Effector CD8-positive, alpha-beta T cell (primary cell): ENCODE measurements around the gene ZBTB8B.
"Not testable (repeated sequence)": the region's sequence is repeated elsewhere in the genome, so short reads cannot be mapped to it uniquely, and the experiment has no call there.

Experiments used
- DNase-seq: peaks from one replicate; lab custom pipeline; 2025; lab: John Stamatoyannopoulos, UW
- total RNA-seq, 4 experiments: gene quantifications; one replicate each; lab custom pipeline; 2026; lab: John Stamatoyannopoulos, UW

Gene ZBTB8B
- total RNA-seq, result 0 to 0.19 (median 0.09) reads per million in 4 experiments

DNA sequence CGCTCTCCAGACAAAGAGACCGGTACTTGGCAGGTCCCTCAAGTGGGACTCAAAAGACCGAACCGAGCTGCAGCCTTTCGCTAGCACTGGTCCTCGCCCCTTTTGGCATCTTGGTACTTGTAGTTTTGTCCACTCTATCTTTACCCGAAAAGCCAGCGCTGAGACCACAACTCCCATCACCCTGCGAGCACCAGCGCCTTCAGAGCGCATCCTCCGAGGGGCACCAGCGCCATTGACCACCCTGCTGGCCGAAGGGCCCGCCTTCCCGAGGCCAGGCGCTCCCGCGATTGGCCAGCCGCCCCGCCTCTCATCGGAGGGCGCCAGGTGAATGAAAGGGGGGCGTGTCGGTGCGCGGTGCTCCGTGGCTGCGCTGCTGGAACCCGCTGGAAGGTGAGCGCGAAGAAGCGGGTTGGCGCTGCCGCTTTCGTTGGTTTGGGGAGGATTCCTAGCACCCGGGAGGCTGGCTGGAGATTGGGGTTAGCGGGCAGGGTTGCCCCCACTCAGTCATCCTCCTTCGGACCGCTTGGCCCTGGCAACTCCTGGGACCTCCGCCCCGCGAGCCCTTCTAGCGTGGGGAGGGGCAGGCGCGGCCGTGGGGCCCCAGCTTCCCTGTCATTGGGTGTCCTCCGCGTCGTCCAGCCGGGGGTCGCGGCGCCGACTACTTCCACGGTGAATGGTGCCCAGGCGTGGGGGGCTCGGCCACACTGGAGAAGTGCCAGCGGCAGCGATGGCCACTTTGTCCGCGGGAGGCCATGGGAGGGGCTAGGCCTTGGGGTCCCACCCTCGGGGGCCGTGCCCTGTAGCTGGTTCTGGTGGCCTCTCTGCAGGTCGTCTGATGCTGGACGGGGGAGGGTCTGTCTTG is at the start of gene ZBTB8B:
Gene ZBTB8B, plus strand, starts transcription at position 357 of the 862 bp plus-strand sequence. CDS start 5,553 bp downstream, outside the sequence.
- no peak for DNase-seq

DNA sequence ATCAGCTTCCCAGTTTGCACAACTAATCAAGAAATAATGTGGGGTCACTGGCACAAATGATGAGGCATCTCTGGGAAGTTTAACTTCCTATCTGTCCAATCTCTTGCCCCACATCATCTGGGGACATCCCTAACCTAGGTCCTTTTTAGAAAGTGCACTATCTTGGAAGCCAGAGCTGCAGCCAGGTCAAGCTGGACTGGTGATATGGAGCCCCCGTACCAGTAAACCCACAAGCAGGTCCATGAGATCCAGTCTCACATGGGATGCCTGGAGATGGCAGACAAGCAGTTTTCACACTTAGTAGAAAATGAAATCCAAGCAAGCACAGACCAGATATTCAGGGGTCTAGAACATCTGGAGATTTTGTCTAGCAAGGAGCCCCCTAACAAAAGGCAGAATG is 43.1 kb upstream of the ZBTB8B start:
- DNase-seq, result no peak

DNA sequence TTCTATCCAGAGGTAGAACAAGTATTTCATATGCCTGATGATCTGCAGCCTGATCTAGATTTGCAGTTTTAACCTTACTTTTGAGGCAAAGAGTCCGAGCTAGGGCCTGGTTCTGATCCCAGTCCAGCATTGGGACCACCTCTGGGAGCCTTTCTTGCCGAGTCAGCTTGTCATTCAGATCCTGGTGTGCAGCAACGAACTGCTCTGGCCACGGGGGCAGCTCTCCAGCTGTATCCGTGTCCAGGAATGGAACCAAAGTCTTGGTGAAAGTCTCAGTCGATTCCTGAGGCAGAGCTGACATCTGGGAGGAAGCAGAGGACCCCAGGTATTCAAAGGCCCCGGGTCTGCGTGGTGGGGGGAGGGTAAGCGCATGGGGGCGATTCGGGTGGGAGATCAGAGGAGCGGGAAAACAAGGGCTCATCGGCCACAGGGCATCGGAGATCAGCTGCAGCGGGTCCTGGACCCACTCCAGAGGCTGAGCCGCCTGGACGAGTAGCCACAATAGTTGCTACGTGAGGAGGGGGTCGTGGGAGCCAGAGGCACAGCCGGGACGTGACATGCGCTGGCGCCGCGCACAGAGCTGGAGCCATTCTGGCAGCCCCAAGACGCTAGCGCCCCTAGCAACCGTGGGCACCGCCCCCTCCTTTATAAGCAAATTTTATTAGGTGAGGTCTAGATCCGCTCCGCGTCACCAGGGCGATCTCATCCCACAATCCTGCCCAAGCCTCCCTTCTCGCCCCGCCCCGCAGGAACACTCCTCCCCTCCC is 38.2 kb upstream of the ZBTB8B start:
- DNase-seq, result no peak

DNA sequence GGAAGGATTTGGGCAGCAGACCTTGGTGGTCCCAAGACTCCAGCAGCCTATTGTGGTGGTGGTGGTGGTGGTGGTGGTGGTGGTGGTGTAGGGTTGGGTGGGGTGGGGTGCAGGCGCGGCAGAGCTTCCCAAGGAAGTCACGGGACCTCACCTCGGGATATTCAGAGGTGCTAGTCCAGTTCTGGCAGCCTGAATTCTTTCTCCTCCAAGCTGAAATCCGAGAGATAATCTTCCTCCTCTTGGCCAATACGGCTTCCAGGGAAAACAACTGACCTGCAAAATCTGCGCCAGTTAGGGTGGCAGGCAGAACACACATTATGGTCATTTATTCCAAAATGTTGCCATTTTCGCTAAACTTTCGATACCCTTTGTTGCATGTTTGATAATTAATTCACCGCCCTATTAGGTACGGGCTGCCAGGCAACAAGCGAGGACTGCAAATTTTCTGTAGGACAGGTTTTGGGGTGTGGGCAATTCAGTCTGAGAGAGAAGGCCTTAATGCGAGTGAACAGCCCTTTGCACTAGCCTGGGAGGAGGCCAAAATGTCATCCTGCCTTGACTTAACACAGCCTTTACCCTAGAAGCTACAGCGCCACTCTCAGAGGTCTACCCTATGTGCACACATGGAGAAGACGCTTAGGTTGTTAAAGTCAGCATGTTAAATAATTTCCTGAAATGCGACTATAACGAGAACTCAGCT is 37.5 kb upstream of the ZBTB8B start:
- no peak for DNase-seq

DNA sequence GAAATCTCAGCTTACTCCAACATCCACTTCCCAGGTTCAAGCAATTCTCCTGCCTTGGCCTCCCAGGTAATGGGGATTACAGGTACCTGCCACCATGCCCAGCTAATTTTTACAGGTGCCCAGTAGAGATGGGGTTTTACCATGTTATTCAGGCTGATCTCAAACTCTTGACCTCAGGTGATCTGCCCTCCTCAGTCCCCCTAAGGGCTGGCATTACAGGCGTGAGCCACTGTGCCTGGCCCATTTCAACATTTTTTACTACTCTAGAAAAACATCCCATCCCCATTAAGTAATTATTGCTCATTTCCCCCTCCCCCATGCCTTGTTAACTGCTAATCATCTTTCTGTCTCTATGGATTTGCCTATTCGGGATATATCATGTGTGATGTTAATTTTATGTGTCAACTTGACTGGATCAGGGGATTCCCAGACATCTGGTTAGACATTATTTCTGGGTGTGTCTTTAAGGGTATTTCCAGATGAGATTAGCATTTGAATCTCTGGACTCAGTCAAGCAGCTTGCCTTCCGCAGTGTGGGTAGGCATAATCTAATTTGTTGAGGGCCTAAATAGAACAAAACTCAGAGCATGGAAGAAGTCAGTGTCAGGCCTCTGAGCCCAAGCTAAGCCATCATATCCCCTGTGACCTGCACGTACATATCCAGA is 33.0 kb upstream of the ZBTB8B start:
- no peak for DNase-seq

DNA sequence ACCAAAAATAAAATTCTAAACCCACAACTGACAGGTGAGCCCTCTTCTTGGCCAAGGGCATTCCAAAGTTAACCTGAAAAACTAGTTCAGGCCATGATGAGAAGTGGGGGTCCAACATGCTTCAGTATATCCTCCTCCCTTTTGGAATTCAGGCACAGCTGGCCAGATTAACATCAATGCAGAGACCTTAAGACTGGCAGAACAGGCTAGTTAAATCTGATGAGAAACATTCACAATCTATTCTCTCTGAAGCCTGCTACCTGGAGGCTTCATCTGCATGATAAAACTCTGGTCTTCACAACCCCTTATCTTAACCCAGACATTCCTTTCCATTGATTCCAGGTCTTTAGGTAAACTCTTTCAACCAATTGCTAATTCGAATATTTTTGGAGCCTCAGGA is 26.7 kb upstream of the ZBTB8B start:
- DNase-seq, result no peak

DNA sequence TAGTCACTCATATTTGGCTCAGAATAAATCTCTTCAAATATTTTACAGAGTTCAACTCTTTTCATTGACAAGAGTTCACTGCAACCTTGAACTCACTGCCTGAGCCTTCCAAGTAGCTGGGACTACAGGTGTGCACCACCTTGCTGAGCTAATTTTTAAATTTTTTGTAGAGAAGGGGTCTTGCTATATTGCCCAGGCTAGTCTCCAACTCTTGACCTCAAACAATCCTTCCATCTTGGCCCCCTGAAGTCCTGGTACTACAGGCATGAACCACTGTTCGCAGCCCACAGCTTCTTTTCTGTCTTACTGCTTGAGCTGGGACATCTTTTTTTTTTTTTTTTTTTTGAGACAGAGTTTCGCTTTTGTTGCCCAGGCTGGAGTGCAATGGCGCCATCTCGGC is 26.1 kb upstream of the ZBTB8B start:
- not testable (repeated sequence) for DNase-seq

DNA sequence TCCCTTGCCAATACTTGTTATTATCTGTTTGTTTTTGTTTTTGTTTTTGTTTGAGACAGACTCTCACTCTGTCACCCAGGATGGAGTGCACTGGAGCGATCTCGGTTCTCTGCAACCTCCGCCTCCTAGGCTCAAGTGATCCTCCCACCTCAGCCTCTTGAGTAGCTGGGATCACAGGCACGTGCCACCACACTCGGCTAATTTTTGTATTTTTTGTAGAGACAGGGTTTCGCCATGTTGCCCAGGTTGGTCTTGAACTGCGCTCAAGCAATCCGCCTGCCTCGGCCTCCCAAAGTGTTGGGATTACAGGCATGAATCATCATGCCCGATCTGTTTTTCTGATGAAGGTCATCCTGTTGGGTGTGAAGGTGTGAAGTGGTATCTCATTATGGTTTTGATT is 23.4 kb upstream of the ZBTB8B start:
- DNase-seq, result not testable (repeated sequence)

DNA sequence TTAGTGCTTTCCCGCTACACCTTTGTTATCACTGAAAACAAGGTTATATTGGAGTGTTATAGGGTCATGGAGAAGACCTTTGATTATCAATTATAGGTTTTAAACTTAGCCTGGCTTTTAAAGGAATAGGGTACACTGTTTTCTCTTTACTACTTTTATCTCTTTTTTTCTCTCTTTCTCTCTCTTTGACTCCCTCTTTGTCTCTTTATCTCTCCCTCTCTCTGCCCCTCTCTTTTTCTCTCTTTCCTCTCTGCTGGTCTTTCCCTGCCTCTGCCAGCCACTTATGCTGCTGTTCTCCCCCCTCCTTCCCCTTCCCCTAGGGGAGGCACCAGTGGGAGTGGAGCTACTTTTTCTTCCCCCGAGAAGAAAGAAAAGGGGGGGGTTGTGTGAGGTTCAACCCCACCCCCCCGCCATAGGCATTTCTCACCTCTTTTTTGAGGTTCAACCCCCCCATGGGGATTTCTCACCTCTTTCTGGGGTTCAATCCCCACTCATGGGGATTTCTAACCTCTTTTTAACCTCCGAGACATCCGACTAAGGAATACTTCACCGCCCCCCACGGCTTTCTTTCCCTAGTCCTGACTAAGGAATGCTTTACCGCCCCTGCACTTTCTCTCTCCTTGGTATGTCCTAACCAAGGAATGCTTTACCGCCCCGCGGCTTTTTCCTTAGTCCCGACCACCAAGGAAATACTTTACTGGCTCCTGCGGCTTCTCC is 17.2 kb upstream of the ZBTB8B start:
- no peak for DNase-seq

DNA sequence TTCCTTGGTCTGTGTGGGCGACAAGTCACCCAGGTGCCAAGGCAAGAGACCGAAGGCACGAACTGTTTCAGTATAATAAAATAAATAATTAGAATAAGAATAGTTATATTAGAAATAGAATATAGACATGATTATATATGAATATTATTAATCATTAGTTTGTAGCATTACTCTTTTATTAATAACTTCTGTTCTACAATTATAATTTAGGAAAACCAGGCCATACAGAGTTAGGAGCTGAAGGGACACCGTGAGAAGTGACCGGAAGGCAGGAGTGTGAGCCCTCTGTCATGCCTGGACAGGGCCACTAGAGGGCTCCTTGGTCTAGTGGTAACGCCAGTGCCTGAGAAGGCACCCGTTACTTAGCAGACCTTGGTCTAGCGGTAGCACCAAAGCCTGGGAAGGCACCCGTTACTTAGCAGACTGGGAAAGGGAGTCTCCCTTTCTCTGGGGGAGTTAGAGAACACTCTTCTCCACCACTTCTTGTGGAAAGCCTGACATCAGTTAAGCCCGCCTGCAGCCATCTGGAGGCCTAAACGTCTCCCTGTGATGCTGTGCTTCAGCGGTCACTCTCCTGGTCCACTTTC is 16.6 kb upstream of the ZBTB8B start:
- DNase-seq, result not testable (repeated sequence)

DNA sequence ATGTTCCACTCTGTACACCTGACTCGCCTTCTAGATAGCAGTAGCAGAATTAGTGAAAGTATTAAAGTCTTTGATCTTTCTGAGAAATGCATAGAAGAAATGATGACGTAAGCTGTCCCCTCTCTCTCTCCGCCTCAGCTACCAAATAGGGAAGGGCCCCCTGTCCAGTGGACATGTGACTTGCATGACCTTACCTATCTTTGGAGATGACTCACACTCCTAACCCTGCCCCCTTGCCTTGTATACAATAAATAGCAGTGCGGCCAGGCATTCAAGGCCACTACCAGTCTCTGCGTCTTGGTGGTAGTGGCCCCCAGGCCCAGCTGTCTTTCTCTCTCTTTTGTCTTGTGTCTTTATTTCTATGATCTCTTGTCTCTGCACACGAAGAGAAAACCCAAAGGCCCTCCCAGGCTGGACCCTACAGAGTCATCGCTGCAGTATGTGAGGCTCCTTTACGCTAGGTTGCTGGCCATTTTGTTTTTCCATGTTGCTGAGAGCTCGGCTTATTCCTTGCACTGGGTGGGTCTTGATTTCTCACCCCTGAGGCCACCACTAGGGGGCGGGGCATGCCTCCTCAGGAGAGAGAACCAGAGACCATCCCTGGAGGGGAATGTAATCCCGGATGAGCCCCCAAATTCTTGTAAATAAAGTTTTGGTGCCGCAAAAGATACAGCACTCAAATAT is 16.0 kb upstream of the ZBTB8B start:
- no peak for DNase-seq

DNA sequence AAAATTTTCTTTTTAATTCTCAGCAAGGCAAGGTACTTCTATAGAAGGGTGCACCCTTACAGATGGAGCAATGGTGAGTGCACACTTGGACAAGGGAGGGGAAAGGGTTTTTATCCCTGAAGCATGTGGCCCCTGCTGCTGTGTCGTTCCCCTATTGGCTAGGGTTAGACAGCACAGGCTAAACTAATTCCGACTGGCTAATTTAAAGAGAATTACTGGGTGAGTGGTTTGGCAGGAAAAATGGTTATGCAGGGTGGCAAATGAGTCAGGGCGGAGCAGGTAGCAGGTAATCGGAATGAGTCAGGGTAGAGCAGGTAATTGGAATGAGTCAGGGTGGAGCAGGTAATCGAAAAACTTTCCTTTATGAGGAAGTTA is 15.4 kb upstream of the ZBTB8B start:
- DNase-seq, result not testable (repeated sequence)

DNA sequence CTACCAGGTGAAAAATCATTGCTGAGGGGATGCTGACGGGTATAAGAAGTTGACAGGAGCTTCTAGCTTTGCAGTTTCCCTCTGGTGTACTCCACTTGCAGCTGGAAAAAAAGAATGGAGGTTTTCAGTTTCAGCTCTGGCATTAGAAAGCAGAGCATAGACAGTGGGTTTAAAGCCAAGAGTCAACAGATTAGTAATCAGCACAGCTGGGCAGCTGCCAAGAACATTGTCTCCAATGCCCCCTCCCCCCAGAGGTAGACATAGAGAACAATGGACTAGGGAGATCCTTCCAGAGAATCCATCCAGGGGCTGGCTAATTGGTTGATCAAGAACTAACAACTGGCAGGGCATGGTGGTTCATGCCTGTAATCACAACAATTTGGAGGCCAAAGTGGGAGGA is 10.1 kb upstream of the ZBTB8B start:
- no peak for DNase-seq

DNA sequence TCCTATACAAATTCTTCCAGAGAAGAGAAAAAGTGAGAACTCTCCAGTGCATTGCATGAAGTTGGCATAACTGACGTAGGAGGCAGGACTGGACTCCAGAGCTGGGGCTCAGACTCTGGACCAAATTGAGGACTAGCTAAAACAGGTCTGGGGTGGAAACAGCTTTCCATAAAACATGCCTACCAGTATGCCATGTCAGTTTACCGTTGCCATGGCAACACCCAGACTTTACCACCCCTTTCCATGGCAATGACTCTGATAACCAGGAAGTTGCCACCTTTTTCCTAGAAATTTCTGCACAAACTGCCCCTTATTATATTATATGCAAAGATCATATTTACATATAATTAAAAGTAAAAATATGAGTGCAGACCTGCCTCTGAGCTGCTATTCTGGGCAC is 8.9 kb upstream of the ZBTB8B start:
- no peak for DNase-seq

DNA sequence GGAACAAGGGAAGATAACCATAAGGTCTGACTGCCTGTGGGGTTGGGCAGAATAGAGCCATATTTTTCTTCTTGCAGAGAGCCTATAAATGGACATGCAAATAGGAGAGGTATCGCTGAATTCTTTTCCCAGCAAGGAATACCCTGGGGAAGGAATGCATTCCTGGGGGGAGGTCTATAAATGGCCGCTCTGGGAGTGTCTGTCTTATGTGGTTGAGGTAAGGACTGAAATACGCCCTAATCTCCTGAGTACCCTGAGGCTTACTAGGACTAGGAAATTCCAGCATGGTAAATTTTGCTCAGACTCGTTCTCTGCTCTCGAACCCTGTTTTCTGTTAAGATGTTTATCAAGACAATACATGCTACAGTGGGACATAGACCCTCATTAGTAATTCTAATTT is 6.1 kb upstream of the ZBTB8B start:
- DNase-seq, result not testable (repeated sequence)

DNA sequence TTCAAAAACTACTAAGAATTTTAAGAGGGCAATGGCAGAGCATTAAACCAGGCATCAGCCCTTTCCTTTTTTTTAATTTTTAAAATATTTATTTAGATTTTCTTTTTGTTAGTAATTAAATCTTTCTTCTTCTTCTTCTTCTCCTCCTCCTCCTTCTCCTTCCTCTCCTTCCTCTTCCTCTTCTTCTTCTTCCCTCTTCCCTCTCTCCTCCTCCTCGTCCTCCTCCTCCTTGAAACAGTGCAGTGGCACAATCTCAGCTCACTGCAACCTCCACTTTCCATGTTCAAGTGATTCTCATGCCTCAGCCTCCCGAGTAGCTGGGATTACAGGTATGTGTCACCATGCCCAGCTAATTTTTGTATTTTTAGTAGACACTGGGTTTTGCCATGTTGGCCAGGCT is 1.9 kb upstream of the ZBTB8B start:
- not testable (repeated sequence) for DNase-seq

DNA sequence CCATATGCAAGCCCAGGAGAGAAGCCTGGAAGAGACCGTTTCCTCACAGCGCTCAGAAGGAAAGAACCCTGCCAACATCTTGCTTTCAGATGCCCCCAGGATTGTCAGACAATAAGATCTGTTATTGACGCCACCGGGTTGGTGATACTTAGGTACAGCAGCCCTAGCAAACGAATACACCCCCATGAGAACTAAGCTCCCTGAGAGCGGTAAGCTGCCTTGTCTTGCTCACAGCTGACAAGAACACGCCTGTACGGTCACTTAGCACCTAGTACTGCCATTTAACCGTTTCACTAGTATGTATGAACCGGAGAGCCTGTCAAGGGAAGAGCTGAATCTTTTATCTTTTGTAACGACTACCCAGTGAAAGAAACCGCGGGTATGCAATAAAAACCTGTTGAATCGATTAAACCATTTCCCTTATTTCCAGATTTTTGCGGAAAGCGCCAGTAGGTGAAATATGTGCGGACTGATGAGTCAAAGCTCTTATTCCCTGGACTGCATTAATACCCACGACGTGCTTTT is 619 bp upstream of the ZBTB8B start:
- no peak for DNase-seq

DNA sequence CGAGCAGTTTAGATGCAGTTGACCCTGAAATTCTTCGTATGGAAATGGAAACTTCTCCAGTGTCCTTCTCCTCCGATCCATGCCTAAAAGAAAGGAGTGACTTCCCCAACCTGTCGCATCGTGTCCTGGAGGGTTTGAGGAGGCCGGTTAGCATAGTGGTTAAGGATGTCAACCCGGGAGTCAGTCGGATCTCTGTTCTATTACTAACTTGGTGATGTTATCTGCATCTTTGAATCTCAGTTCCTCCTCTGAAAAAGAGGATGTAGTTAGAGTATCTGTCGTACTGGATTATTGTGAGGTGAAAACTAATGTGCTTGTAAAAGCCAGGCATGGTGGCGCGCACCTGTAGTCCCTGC is 684 bp downstream of the ZBTB8B start:
- no peak for DNase-seq

DNA sequence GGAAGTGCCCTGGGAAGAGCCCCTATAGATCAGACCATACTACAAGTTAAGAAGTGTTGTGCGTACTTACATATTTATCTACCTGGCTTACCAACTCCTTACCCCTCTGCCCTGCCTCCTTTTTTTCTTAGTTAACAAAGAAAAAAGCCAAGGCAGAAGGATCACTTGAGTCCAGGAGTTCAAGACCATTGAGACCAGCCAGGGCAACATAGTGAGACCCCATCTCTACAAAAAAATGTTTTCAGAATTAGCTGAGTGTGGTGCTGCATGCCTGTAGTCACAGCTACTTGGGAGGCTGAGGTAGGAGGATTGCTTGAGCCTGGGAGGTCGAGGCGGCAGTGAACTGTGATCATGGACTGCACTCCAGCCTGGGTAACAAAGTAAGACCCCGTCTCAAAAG is 1.9 kb downstream of the ZBTB8B start:
- DNase-seq, result no peak

DNA sequence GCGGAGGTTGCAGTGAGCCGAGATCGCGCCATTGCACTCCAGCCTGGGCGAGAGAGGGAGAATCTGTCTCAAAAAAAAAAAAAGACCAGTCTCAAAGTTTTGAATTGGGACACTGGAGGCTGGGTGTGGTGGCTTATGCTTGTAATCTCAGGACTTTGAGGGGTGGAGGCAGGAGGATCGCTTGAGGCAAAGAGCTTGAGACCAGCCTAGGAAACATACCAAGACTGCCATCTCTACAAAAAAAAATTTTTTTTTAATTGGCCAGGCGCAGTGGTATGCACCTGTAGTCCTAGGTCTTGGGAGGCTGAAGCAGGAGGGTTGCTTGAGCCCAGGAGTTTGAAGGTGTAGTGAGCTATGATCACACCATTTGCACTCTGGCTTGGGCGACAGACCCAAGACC is 3.9 kb downstream of the ZBTB8B start:
- DNase-seq, result no peak
